DMS53 (cell line): Measurements from ENCODE around the gene CCDC167.
"Not testable (repeated sequence)": the region's sequence is repeated elsewhere in the genome, so short reads cannot be mapped to it uniquely, and the experiment has no call there.

ENCODE experiments used
- DNase-seq: peaks from one replicate; lab custom pipeline; 2025; lab: John Stamatoyannopoulos, UW

CCDC167 gene

GRCh38 chr6:37511201-37511600 lies 11.5 kb upstream of the CCDC167 start:
- DNase-seq = no peak

GRCh38 chr6:37507690-37508421 lies 8.2 kb upstream of the CCDC167 start:
- DNase-seq = peak; percentile 24

- DNase-seq = no peak
These were observed 7.4 kb upstream of the CCDC167 start for GRCh38 chr6:37507077-37507476.

GRCh38 chr6:37506479-37506878 lies 6.8 kb upstream of the CCDC167 start:
- no peak for DNase-seq

GRCh38 chr6:37504024-37504423 lies 4.3 kb upstream of the CCDC167 start:
- DNase-seq = no peak

GRCh38 chr6:37503309-37503965 lies 3.7 kb upstream of the CCDC167 start:
- no peak for DNase-seq

- peak; percentile 6 for DNase-seq
These were observed 3.1 kb upstream of the CCDC167 start for GRCh38 chr6:37502703-37503291.

GRCh38 chr6:37501632-37502491 lies 2.2 kb upstream of the CCDC167 start:
- DNase-seq = no peak

GRCh38 chr6:37500904-37501303 lies 1.2 kb upstream of the CCDC167 start:
- not testable (repeated sequence) for DNase-seq

- DNase-seq = no peak
These were observed 558 bp upstream of the CCDC167 start for GRCh38 chr6:37500294-37500608.

GRCh38 chr6:37496951-37497885 lies 2.5 kb downstream of the CCDC167 start:
- DNase-seq = no peak

- DNase-seq = no peak
These were observed 4.3 kb downstream of the CCDC167 start for GRCh38 chr6:37495244-37495934.

- DNase-seq = no peak
These were observed 6.1 kb downstream of the CCDC167 start for GRCh38 chr6:37493661-37493995.

- no peak for DNase-seq
These were observed 6.6 kb downstream of the CCDC167 start for GRCh38 chr6:37492991-37493660.

GRCh38 chr6:37492236-37492972 lies 7.3 kb downstream of the CCDC167 start:
- DNase-seq = no peak

- no peak for DNase-seq
These were observed 7.9 kb downstream of the CCDC167 start for GRCh38 chr6:37491830-37492208.

- DNase-seq = no peak
These were observed 8.4 kb downstream of the CCDC167 start for GRCh38 chr6:37491171-37491829.

- no peak for DNase-seq
These were observed 9.0 kb downstream of the CCDC167 start for GRCh38 chr6:37490536-37491170.
